ENCODE results near the gene PDE10A. TPM values are rescaled to one million over a fixed set of nuclear protein-coding genes. Genes with fewer than 3 reads are reported as not detected.

The PDE10A gene
- total and polyA plus RNA-seq, 2 of the 4 experiments (the other 2 are of a cell fraction), result 3.4 to 12.4 TPM

DNA sequence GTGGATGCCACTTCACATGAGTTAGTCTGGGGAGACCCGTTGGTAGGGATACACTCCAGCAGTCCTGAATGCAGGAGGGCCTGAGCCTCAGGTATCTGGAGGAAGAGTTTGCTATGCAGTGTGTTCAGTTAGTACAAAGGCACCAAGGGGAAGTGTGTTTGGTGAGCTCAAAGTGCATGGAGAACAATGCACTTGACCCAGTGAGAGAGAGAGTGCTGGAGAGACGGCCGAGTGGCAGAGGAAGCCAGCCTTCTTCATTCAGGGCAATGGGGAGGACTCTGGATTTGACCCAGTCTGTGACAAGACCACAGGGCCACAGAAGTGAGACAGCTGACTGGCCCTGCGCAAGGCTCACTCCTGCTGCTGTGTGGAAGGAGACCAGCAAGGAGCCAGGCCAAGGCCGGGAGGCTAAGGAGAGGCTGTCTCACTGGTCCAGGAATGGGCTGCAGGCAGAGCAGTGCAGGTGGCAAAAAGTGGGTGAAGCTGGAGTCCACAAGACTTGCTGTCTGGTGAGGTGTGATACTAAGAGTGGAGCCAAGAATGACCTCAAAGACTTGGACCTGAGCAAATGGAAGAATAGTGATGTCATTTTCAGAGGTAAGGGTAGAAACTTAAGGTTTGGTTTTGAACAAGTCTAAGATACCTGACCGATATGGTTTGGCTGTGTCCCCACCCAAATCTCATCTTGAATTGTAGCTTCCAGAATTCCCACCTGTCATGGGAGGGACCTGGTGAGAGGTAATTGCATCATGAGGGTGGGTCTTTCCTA is 38.0 kb downstream of the PDE10A start:
- dilution Hi-C loops (cut with HindIII; ENCODE audit: low sequenced_read_pairs, unreplicated experiment), result no loop called here
- peaks cover 10 to 31% of the 10 kb centered on the region in 2 experiments; a peak in 3 of 4 replicates for H3K79me1 ChIP-seq (ENCODE audit: low read depth in 1 of 2, low read length in 2 of 2)

More for the DNA sequence above, 38.0 kb downstream of the PDE10A start:
- Histone ChIP-seq H2AK5ac (ENCODE audit: low read depth, low read length) (no peak overlapping the region), H3K36me3 (ENCODE audit: control insufficient read depth, insufficient read depth, low read length) (peaks cover 2% of the 10 kb centered on the region; the same call in 1 of the 2 replicates), H3K27me3 (ENCODE audit: control insufficient read depth, insufficient read depth, low read length) (no peaks in the 10 kb centered on the region), H4K8ac (ENCODE audit: low read depth in 2 of 2, low read length in 2 of 2) (no peak overlapping the region), H3K14ac (replicated peaks; ENCODE audit: low read depth, low read length) (no peak overlapping the region), H4K5ac (ENCODE audit: low read depth, low read length) (no peak overlapping the region), H2BK20ac (ENCODE audit: low read depth, low read length) (no peak overlapping the region), H2BK120ac (ENCODE audit: low read depth, low read length) (no peak overlapping the region), H3K4me2 (ENCODE audit: low read depth, low read length) (no peak overlapping the region), H3K18ac (ENCODE audit: low read depth, low read length) (no peak overlapping the region), H4K20me1 (ENCODE audit: insufficient read depth, low read length) (peaks cover 6% of the 10 kb centered on the region), H3K23ac (ENCODE audit: low read depth, low read length) (no peak overlapping the region), H3K9me1 (ENCODE audit: insufficient read depth, low read length) (peaks cover 8% of the 10 kb centered on the region; the same call in 1 of the 2 replicates), H3K9me3 (ENCODE audit: control insufficient read depth, insufficient read depth, low read length) (no peaks in the 10 kb centered on the region), H3K4me1 (ENCODE audit: control insufficient read depth, insufficient read depth, low read length) (peaks cover 1% of the 10 kb centered on the region), H3K56ac (ENCODE audit: extremely low read depth, insufficient read depth, low read length) (no peak overlapping the region), H2BK5ac (ENCODE audit: low read depth, low read length, poor library complexity, severe bottlenecking) (no peak overlapping the region), H3K9ac (ENCODE audit: low read depth, low read length) (no peak overlapping the region), H2BK15ac (ENCODE audit: low read depth, low read length) (no peak overlapping the region), H2AFZ (replicated peaks; ENCODE audit: low read length, poor library complexity) (no peak overlapping the region), H3K27ac (ENCODE audit: insufficient read depth, low read length) (no peak overlapping the region), H3K4me3 (ENCODE audit: insufficient read depth, low read depth, low read length) (no peak overlapping the region), H3K4ac (ENCODE audit: low read depth, low read length) (no peak overlapping the region), H2AK9ac (replicated peaks; ENCODE audit: low read depth, low read length, poor library complexity) (no peak overlapping the region), H4K91ac (ENCODE audit: insufficient read depth, low read depth, low read length) (no peak overlapping the region)
- in situ Hi-C loops (cut with MboI; ENCODE audit: low sequenced_read_pairs), result no loop called here
- ChIA-PET POLR2A (ENCODE audit: unreplicated experiment) (interaction anchor here (0.5 kb wide), 1 partner anchor 114 kb away, joined by 4 read pairs; no protein-coding TSS in a partner anchor), CTCF (no interaction called here)
- DNase-seq (no peak), ATAC-seq (ENCODE audit: low read depth) (no peak)
- 96% methylated on average over 4 of the region's 6 CpGs; no CpG with 5 or more reads in 1 of the 2 experiments for WGBS, 2 experiments (ENCODE audit: extremely low coverage in 2 of 2, insufficient read length in 1 of 2)
- intact Hi-C loops (cut with micrococcal nuclease), result no loop called here
- TF ChIP-seq NFE2L2 (IDR thresholded peaks at IDR 0.05; ENCODE audit: low read depth, low read length) (no peak), SMC3 (IDR thresholded peaks at IDR 0.05; ENCODE audit: low read depth, low read length) (no peak), MAFK (IDR thresholded peaks at IDR 0.05; ENCODE audit: low read depth, low read length) (no peak), MXI1 (IDR thresholded peaks at IDR 0.05; ENCODE audit: borderline replicate concordance, low read depth, low read length) (no peak), POLR2A (IDR thresholded peaks at IDR 0.05; ENCODE audit: low read depth, low read length) (no peak), CEBPB (IDR thresholded peaks at IDR 0.05; ENCODE audit: low read depth, low read length) (no peak), RAD21 (IDR thresholded peaks at IDR 0.05; ENCODE audit: low read length) (no peak), RCOR1 (IDR thresholded peaks at IDR 0.05; ENCODE audit: insufficient replicate concordance, low read length) (no peak), RFX5 (IDR thresholded peaks at IDR 0.05; ENCODE audit: low read depth, low read length) (no peak)
- TF ChIP-seq, protein P1, sequence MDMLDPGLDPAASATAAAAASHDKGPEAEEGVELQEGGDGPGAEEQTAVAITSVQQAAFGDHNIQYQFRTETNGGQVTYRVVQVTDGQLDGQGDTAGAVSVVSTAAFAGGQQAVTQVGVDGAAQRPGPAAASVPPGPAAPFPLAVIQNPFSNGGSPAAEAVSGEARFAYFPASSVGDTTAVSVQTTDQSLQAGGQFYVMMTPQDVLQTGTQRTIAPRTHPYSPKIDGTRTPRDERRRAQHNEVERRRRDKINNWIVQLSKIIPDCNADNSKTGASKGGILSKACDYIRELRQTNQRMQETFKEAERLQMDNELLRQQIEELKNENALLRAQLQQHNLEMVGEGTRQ (IDR thresholded peaks at IDR 0.05; ENCODE audit: low read depth, low read length), result no peak
- no TSS peak for BruUV-seq (replicated peaks)
